ENCODE measurements around the gene PGAP1.
"Not testable (repeated sequence)": the region's sequence is repeated elsewhere in the genome, so short reads cannot be mapped to it uniquely, and the experiment has no call there.

Gene PGAP1

GRCh38 chr2:196917802-196918201 is 8.7 kb downstream of the PGAP1 start:
- DNase-seq (ENCODE audit: low read depth, low spot score): no peak
- no peak for TF ChIP-seq YY1 (IDR thresholded peaks at IDR 0.05; ENCODE audit: insufficient read depth, insufficient read length)
- TF ChIP-seq ZNF274 (IDR thresholded peaks at IDR 0.05; ENCODE audit: low read depth, low read length): no peak
- TF ChIP-seq SUZ12 (IDR thresholded peaks at IDR 0.05; ENCODE audit: extremely low read depth, insufficient read depth, insufficient read length): no peak

GRCh38 chr2:196915507-196916189 is 10.9 kb downstream of the PGAP1 start:
- DNase-seq (ENCODE audit: low read depth, low spot score): no peak
- peaks cover 44% of the 10 kb centered on the region for H3K36me3 ChIP-seq (ENCODE audit: insufficient read depth, insufficient read length, low read length)

More at GRCh38 chr2:196917802-196918201, 8.7 kb downstream of the PGAP1 start:
- Histone ChIP-seq H3K9me3 (ENCODE audit: insufficient read depth, low read length) (no peaks in the 10 kb centered on the region), H3K9ac (ENCODE audit: insufficient read length, low read depth) (no peak overlapping the region), H3K27me3 (ENCODE audit: insufficient read depth, insufficient read length) (no peaks in the 10 kb centered on the region), H3K4me1 (ENCODE audit: insufficient read depth, insufficient read length) (no peaks in the 10 kb centered on the region), H3K36me3 (ENCODE audit: insufficient read depth, insufficient read length, low read length) (peaks cover 37% of the 10 kb centered on the region), H3K4me3 (ENCODE audit: insufficient read length, low read depth) (no peak overlapping the region)

GRCh38 chr2:196914867-196915460 is 11.5 kb downstream of the PGAP1 start:
- Histone ChIP-seq H3K9ac (ENCODE audit: insufficient read length, low read depth) (no peak overlapping the region), H3K4me3 (ENCODE audit: insufficient read length, low read depth) (no peak overlapping the region), H3K4me1 (ENCODE audit: insufficient read depth, insufficient read length) (no peaks in the 10 kb centered on the region), H3K27me3 (ENCODE audit: insufficient read depth, insufficient read length) (no peaks in the 10 kb centered on the region), H3K36me3 (ENCODE audit: insufficient read depth, insufficient read length, low read length) (peaks cover 44% of the 10 kb centered on the region), H3K9me3 (ENCODE audit: insufficient read depth, low read length) (peaks cover 4% of the 10 kb centered on the region; the same call in 1 of the 2 replicates)
- TF ChIP-seq YY1 (IDR thresholded peaks at IDR 0.05; ENCODE audit: insufficient read depth, insufficient read length): no peak
- TF ChIP-seq ZNF274 (IDR thresholded peaks at IDR 0.05; ENCODE audit: low read depth, low read length): no peak
- TF ChIP-seq SUZ12 (IDR thresholded peaks at IDR 0.05; ENCODE audit: extremely low read depth, insufficient read depth, insufficient read length): no peak
- no peak for DNase-seq (ENCODE audit: low read depth, low spot score)

More at GRCh38 chr2:196915507-196916189, 10.9 kb downstream of the PGAP1 start:
- no peaks in the 10 kb centered on the region for H3K27me3 ChIP-seq (ENCODE audit: insufficient read depth, insufficient read length)
- no peaks in the 10 kb centered on the region for H3K4me1 ChIP-seq (ENCODE audit: insufficient read depth, insufficient read length)
- TF ChIP-seq SUZ12 (IDR thresholded peaks at IDR 0.05; ENCODE audit: extremely low read depth, insufficient read depth, insufficient read length) (no peak), YY1 (IDR thresholded peaks at IDR 0.05; ENCODE audit: insufficient read depth, insufficient read length) (no peak), ZNF274 (IDR thresholded peaks at IDR 0.05; ENCODE audit: low read depth, low read length) (no peak)
- no peak overlapping the region for H3K4me3 ChIP-seq (ENCODE audit: insufficient read length, low read depth)
- no peak overlapping the region for H3K9ac ChIP-seq (ENCODE audit: insufficient read length, low read depth)
- H3K9me3 ChIP-seq (ENCODE audit: insufficient read depth, low read length): peaks cover 4% of the 10 kb centered on the region; the same call in 1 of the 2 replicates

GRCh38 chr2:196913691-196914090 is 12.8 kb downstream of the PGAP1 start:
- Histone ChIP-seq H3K4me1 (ENCODE audit: insufficient read depth, insufficient read length) (no peaks in the 10 kb centered on the region), H3K9me3 (ENCODE audit: insufficient read depth, low read length) (peaks cover 4% of the 10 kb centered on the region; the same call in 1 of the 2 replicates), H3K9ac (ENCODE audit: insufficient read length, low read depth) (no peak overlapping the region), H3K27me3 (ENCODE audit: insufficient read depth, insufficient read length) (no peaks in the 10 kb centered on the region), H3K36me3 (ENCODE audit: insufficient read depth, insufficient read length, low read length) (peaks cover 44% of the 10 kb centered on the region), H3K4me3 (ENCODE audit: insufficient read length, low read depth) (no peak overlapping the region)
- no peak for TF ChIP-seq YY1 (IDR thresholded peaks at IDR 0.05; ENCODE audit: insufficient read depth, insufficient read length)
- TF ChIP-seq ZNF274 (IDR thresholded peaks at IDR 0.05; ENCODE audit: low read depth, low read length): no peak
- TF ChIP-seq SUZ12 (IDR thresholded peaks at IDR 0.05; ENCODE audit: extremely low read depth, insufficient read depth, insufficient read length): no peak
- DNase-seq (ENCODE audit: low read depth, low spot score): no peak

DNA sequence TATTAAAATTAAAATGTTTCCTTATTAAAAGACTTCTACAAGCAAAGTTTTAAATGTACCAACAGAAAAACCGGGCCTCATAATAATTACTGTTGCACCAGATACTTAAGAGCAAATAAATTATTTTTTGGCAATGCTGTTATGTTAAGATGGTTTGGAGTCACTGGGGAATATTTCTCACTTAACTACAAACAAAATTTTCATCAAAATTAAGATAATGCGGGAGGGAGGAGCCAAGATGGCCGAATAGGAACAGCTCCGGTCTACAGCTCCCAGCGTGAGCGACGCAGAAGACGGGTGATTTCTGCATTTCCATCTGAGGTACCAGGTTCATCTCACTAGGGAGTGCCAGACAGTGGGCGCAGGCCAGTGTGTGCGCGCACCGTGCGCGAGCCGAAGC is 21.1 kb downstream of the PGAP1 start:
- Histone ChIP-seq H3K4me3 (ENCODE audit: insufficient read length, low read depth) (peak overlapping the region; percentile 16), H3K36me3 (ENCODE audit: insufficient read depth, insufficient read length, low read length) (peaks cover 21% of the 10 kb centered on the region)
- not testable (repeated sequence) for H3K9me3 ChIP-seq (ENCODE audit: insufficient read depth, low read length); H3K27me3 ChIP-seq (ENCODE audit: insufficient read depth, insufficient read length); H3K4me1 ChIP-seq (ENCODE audit: insufficient read depth, insufficient read length); DNase-seq (ENCODE audit: low read depth, low spot score); H3K9ac ChIP-seq (ENCODE audit: insufficient read length, low read depth)

GRCh38 chr2:196902828-196903227 is 23.7 kb downstream of the PGAP1 start:
- Histone ChIP-seq H3K27me3 (ENCODE audit: insufficient read depth, insufficient read length) (no peaks in the 10 kb centered on the region), H3K9ac (ENCODE audit: insufficient read length, low read depth) (no peak overlapping the region), H3K36me3 (ENCODE audit: insufficient read depth, insufficient read length, low read length) (peaks cover 30% of the 10 kb centered on the region), H3K9me3 (ENCODE audit: insufficient read depth, low read length) (peaks cover 7% of the 10 kb centered on the region; the same call in 1 of the 2 replicates), H3K4me3 (ENCODE audit: insufficient read length, low read depth) (no peak overlapping the region), H3K4me1 (ENCODE audit: insufficient read depth, insufficient read length) (no peaks in the 10 kb centered on the region)
- TF ChIP-seq SUZ12 (IDR thresholded peaks at IDR 0.05; ENCODE audit: extremely low read depth, insufficient read depth, insufficient read length) (no peak), YY1 (IDR thresholded peaks at IDR 0.05; ENCODE audit: insufficient read depth, insufficient read length) (no peak), ZNF274 (IDR thresholded peaks at IDR 0.05; ENCODE audit: low read depth, low read length) (no peak)
- DNase-seq (ENCODE audit: low read depth, low spot score): no peak

GRCh38 chr2:196900843-196901242 is 25.7 kb downstream of the PGAP1 start:
- Histone ChIP-seq H3K9ac (ENCODE audit: insufficient read length, low read depth) (no peak overlapping the region), H3K27me3 (ENCODE audit: insufficient read depth, insufficient read length) (no peaks in the 10 kb centered on the region), H3K4me1 (ENCODE audit: insufficient read depth, insufficient read length) (no peaks in the 10 kb centered on the region), H3K36me3 (ENCODE audit: insufficient read depth, insufficient read length, low read length) (peaks cover 40% of the 10 kb centered on the region), H3K9me3 (ENCODE audit: insufficient read depth, low read length) (peaks cover 7% of the 10 kb centered on the region; the same call in 1 of the 2 replicates), H3K4me3 (ENCODE audit: insufficient read length, low read depth) (no peak overlapping the region)
- TF ChIP-seq YY1 (IDR thresholded peaks at IDR 0.05; ENCODE audit: insufficient read depth, insufficient read length) (no peak), SUZ12 (IDR thresholded peaks at IDR 0.05; ENCODE audit: extremely low read depth, insufficient read depth, insufficient read length) (no peak), ZNF274 (IDR thresholded peaks at IDR 0.05; ENCODE audit: low read depth, low read length) (no peak)
- no peak for DNase-seq (ENCODE audit: low read depth, low spot score)
